Tibial nerve (tissue), 4 donors: ENCODE results near the gene FRZB.

Experiments used
- EP300 ChIP-seq, 2 donors: sonication (generic); formaldehyde crosslinking; IDR thresholded peaks; one replicate each; pipeline ENCODE4 v1.6.1; 2017; ENCODE audit warnings: antibody characterized with exemption in 2 of 2, mild to moderate bottlenecking in 1 of 2
- POLR2A ChIP-seq, 2 donors: fragments of 450-650 bp; IDR thresholded peaks; one replicate each; pipeline ENCODE4 v1.6.1; 2017; ENCODE audit warnings: antibody characterized with exemption in 2 of 2, mild to moderate bottlenecking in 2 of 2, moderate library complexity in 2 of 2
- TF ChIP-seq, protein P1 (sequence below), 5 experiments: fragments of 200-600 bp in 3 of 5; fragments of 450-650 bp in 2 of 5; sonication (generic) in 3 of 5; IDR thresholded peaks; one replicate each; pipeline ENCODE4 v1.5.1; 2016 to 2019; ENCODE audit warnings: antibody characterized with exemption in 5 of 5, mild to moderate bottlenecking in 3 of 5, moderate library complexity in 2 of 5

DNA sequence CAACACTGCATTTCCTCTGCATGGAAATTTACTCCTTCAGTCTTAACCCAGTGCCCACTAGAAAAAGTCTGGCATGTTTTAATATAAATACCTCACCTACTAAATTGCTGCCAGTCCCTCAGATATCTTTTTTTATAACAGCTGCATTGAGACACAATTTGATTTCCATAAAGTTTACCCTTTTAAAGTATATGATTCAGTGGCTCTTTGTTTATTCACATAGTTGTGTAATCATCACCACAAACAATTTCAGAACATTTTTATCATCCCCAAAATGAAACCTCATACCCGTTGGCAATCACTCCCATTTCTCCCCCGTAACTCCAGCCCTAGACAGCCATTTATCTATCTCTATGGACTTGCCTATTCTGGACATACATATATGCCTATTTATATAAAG, 17.0 kb upstream of the FRZB start:
- TF ChIP-seq, protein P1, sequence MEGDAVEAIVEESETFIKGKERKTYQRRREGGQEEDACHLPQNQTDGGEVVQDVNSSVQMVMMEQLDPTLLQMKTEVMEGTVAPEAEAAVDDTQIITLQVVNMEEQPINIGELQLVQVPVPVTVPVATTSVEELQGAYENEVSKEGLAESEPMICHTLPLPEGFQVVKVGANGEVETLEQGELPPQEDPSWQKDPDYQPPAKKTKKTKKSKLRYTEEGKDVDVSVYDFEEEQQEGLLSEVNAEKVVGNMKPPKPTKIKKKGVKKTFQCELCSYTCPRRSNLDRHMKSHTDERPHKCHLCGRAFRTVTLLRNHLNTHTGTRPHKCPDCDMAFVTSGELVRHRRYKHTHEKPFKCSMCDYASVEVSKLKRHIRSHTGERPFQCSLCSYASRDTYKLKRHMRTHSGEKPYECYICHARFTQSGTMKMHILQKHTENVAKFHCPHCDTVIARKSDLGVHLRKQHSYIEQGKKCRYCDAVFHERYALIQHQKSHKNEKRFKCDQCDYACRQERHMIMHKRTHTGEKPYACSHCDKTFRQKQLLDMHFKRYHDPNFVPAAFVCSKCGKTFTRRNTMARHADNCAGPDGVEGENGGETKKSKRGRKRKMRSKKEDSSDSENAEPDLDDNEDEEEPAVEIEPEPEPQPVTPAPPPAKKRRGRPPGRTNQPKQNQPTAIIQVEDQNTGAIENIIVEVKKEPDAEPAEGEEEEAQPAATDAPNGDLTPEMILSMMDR (IDR thresholded peaks at IDR 0.05) = no peak
- TF ChIP-seq POLR2A (IDR thresholded peaks at IDR 0.05) (no peak), EP300 (IDR thresholded peaks at IDR 0.05) (no peak)
